ENCODE results near the gene RIMBP2. TPM values are rescaled to one million over a fixed set of nuclear protein-coding genes. Genes with fewer than 3 reads are reported as not detected.

Gene RIMBP2
- total RNA-seq, 4 donors from 2014 or later: 0.83 to 1.8 (median 1.4) TPM

DNA sequence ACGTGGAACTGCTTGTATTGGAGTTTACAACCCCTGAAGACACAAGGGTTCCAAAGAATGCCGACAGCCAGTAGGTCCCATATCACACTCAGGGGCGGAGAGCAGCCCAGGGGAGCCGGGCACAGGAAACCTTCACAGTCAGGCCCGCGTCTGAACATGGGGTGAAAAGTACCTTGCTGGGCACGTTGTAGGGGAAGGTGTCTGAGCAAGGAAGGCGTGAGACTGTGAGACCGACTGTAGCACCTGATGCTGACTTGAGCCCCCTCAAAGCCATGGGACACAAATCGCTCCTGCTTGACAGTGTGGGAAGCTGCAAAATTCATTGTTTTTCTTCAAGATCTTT lies 14.7 kb downstream of the RIMBP2 start:
- Histone ChIP-seq H3K4me3 (no peak overlapping the region), H3K4me1 (no peaks in the 10 kb centered on the region), H3K27ac (replicated peaks in 1 of 4) (no peak overlapping the region), H3K9me3 (no peaks in the 10 kb centered on the region), H3K36me3 (no peaks in the 10 kb centered on the region), H3K27me3 (no peaks in the 10 kb centered on the region)
- TF ChIP-seq EP300 (IDR thresholded peaks at IDR 0.05) (no peak), POLR2A (IDR thresholded peaks at IDR 0.05; ENCODE audit: low read depth) (no peak), POLR2AphosphoS5 (IDR thresholded peaks at IDR 0.05) (no peak)
- TF ChIP-seq, protein P1, sequence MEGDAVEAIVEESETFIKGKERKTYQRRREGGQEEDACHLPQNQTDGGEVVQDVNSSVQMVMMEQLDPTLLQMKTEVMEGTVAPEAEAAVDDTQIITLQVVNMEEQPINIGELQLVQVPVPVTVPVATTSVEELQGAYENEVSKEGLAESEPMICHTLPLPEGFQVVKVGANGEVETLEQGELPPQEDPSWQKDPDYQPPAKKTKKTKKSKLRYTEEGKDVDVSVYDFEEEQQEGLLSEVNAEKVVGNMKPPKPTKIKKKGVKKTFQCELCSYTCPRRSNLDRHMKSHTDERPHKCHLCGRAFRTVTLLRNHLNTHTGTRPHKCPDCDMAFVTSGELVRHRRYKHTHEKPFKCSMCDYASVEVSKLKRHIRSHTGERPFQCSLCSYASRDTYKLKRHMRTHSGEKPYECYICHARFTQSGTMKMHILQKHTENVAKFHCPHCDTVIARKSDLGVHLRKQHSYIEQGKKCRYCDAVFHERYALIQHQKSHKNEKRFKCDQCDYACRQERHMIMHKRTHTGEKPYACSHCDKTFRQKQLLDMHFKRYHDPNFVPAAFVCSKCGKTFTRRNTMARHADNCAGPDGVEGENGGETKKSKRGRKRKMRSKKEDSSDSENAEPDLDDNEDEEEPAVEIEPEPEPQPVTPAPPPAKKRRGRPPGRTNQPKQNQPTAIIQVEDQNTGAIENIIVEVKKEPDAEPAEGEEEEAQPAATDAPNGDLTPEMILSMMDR (IDR thresholded peaks at IDR 0.05): no peak
- no peak for DNase-seq (ENCODE audit: extremely low spot score)
- intact Hi-C loops (cut with DNase I): no loop called here
- 86% methylated on average over 10 of the region's 10 CpGs for WGBS

DNA sequence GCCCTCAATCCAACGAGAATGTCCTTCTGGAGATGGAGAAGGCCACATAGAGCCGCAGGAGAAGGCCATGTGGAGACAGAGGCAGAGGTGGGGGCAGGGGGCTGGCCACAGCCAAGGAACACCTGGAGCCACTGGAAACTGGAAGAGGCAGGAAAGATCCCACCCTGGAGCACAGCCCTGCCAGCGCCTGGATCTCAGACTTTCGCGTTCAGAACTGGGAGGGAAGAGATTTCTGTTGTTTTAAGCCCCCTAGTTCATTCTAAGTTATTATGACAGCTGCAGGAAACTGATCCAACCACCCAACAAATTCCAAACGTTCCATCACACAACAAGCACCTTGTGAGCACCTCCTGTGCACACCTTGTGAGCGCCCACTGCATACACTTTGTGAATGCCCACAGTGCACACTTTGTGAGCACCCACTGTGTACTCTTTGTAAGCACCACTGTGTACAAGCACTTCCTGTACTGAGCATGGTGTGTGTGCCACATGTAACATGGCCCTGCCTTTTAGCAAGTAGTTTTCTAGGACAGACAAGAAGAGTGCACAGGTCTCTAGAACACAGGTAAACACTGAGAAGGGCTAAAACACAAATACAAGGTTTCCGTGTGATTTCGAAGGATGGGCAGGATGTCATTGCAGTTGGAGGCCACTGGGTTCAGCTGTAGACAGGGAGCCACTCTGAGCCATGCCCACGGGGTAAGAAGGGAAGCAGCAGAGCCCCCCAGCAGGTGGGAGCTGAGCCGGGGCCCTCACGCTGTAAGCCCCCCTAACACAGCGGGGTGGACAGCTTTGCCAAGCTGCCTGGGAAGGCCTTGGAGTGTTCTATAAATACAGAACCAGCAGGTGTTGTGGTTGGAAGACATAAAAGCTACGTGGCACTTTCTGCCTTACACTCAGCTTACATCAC lies 15.4 kb downstream of the RIMBP2 start:
- 70% methylated on average over 13 of the region's 14 CpGs for WGBS
- intact Hi-C loops (cut with DNase I): no loop called here
- DNase-seq (ENCODE audit: extremely low spot score): no peak
- H3K9me3 ChIP-seq: no peaks in the 10 kb centered on the region
- no peaks in the 10 kb centered on the region for H3K36me3 ChIP-seq
- no peak for TF ChIP-seq POLR2AphosphoS5 (IDR thresholded peaks at IDR 0.05)
- TF ChIP-seq POLR2A (IDR thresholded peaks at IDR 0.05; ENCODE audit: low read depth): no peak
- TF ChIP-seq, protein P1 (IDR thresholded peaks at IDR 0.05): no peak
- no peak for TF ChIP-seq EP300 (IDR thresholded peaks at IDR 0.05)
- H3K4me1 ChIP-seq: no peaks in the 10 kb centered on the region
- H3K4me3 ChIP-seq: no peak overlapping the region
- H3K27ac ChIP-seq (replicated peaks in 1 of 4): no peak overlapping the region
- H3K27me3 ChIP-seq: no peaks in the 10 kb centered on the region

- H3K4me3 ChIP-seq: no peak overlapping the region
- intact Hi-C loops (cut with DNase I): no loop called here
- H3K27me3 ChIP-seq: no peaks in the 10 kb centered on the region
- no peaks in the 10 kb centered on the region for H3K4me1 ChIP-seq
- TF ChIP-seq POLR2A (IDR thresholded peaks at IDR 0.05; ENCODE audit: low read depth) (no peak), POLR2AphosphoS5 (IDR thresholded peaks at IDR 0.05) (no peak), EP300 (IDR thresholded peaks at IDR 0.05) (no peak)
- TF ChIP-seq, protein P1 (IDR thresholded peaks at IDR 0.05): no peak
- no peaks in the 10 kb centered on the region for H3K36me3 ChIP-seq
- no peak for DNase-seq (ENCODE audit: extremely low spot score)
- no peak overlapping the region for H3K27ac ChIP-seq (replicated peaks in 1 of 4)
- no peaks in the 10 kb centered on the region for H3K9me3 ChIP-seq
- 85% methylated on average over 8 of the region's 8 CpGs for WGBS
Measured at GRCh38 chr12:130698106-130698505, 18.0 kb downstream of the RIMBP2 start.

GRCh38 chr12:130696379-130697100 lies 19.6 kb downstream of the RIMBP2 start:
- H3K27me3 ChIP-seq: no peaks in the 10 kb centered on the region
- no peak overlapping the region for H3K4me3 ChIP-seq
- H3K27ac ChIP-seq (replicated peaks in 1 of 4): no peak overlapping the region
- no peak for TF ChIP-seq POLR2AphosphoS5 (IDR thresholded peaks at IDR 0.05)
- TF ChIP-seq, protein P1 (IDR thresholded peaks at IDR 0.05): no peak
- no peak for TF ChIP-seq EP300 (IDR thresholded peaks at IDR 0.05)
- TF ChIP-seq POLR2A (IDR thresholded peaks at IDR 0.05; ENCODE audit: low read depth): no peak
- intact Hi-C loops (cut with DNase I): no loop called here
- no peak for DNase-seq (ENCODE audit: extremely low spot score)
- no peaks in the 10 kb centered on the region for H3K4me1 ChIP-seq
- H3K36me3 ChIP-seq: no peaks in the 10 kb centered on the region
- no peaks in the 10 kb centered on the region for H3K9me3 ChIP-seq
- WGBS: 54% methylated on average over 5 of the region's 7 CpGs
